NAMALWA (cell line): Measurements from ENCODE around the gene NADK.

ENCODE experiments used
- DNase-seq: peaks from one replicate; pipeline ENCODE4 v3.0.0-alpha.2; 2015; ENCODE audit warnings: low spot score

Gene NADK

DNA sequence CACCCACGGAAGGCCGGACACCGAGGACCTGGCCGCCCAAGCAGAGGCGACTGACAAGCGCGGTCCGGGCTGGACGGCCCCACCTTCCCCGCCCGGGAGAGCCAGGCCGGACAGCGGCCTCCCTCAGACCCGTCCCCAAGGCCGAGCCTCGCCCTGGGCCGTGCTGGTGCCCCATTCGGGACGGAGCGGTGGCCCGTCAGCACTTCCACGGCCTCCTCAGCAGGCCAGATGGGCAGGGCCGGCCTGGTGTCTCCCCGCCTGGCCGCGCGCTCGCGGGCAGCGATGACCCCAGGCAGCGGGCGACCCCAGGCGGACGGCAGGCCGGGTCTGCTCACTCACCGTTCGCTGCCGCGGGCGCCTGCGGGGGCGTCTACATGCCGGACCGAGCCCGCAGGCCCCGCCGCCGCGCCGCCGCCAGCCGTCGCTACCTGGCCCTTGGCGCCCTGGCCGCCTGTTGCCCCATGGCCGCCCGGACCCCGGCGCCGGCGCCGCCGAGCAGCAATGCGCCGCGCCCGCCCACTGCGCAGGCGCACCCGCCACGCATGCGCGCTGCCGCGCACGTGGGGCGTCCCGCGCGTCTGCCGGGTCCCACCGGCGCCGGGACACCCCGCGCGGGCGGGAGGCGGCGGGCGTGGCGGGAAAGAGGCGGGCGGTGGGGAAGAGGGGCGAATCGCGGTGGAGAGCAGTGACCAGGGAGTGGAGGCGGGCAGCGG is at the start of gene NADK:
Gene NADK (minus strand): TSS at position 521 of the 713 bp plus-strand sequence. CDS start 13,064 bp downstream, outside the sequence.
- DNase-seq: peak; percentile 87

DNA sequence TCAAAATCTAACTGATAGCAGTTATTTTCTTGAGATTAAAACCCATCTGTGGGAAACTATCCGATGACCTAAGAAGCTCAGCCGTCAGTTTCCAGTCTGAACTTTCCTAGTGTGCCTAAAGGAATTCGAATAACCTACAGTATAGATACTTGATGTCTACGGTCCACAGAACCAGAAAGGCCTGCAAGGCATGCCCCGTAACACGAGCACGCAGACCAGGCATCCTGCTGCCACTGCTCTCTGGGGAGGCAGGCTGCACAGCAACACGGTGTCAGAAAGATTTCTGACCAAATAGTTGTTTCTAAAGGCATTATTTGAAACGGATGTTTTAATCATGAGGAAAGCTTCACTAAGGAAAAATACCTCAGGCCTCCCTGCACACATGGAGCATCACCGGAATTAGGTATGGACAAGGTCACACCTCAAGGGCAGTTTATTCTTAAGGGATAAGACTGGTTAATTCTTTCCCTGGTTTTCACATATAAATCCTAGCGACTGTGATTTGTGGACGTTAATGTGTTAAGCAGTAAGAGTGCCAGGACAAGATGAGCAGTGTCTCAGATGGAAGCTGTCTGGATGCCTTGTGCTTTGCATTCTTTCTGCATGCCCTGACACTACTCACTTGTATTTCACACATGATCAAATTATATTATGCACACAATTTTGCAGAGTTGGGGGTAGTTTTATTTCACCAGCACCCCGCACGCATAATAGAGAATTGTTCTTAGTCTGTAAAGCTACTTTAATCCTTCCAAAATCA is 49.0 kb upstream of the NADK start:
- no peak for DNase-seq

GRCh38 chr1:1826356-1827088 is 48.3 kb upstream of the NADK start:
- DNase-seq: no peak

DNA sequence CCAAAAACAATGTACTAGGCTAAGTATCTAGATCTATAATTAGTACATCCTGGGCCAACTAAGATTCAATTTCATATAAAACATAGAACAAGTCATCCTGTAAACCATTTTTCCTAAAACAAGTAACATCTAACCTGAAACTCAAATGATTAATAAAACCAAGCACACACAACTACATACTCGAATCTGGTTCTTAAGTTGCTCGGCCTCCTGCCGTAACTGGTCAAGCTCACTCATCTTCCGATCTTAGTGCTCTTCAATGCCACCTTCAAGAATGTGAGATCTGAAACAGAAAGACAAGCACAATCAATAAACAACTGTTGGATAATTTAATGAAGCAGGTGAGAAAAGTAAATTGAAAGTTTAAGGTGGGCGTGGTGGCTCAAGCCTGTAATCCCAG is 46.9 kb upstream of the NADK start:
- no peak for DNase-seq

DNA sequence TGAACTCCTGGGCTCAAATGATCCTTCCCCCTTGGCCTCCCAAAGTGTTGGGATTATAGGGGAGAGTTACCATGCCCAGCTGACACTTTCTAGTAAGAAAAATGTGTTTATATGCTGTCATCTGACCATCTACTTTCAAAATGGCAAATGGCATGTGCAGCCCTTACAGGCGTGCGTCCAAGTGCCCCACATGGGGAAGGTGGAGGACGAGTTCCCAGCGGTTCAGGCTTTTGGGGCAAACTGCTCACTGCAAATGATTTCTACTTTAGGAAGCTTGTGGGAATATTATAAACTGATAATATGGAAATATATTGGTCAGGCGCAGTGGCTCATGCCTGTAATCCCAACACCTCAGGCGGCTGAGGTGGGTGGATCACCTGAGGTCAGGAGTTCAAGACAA is 41.5 kb upstream of the NADK start:
- DNase-seq: no peak

GRCh38 chr1:1817221-1817620 is 39.0 kb upstream of the NADK start:
- no peak for DNase-seq

DNA sequence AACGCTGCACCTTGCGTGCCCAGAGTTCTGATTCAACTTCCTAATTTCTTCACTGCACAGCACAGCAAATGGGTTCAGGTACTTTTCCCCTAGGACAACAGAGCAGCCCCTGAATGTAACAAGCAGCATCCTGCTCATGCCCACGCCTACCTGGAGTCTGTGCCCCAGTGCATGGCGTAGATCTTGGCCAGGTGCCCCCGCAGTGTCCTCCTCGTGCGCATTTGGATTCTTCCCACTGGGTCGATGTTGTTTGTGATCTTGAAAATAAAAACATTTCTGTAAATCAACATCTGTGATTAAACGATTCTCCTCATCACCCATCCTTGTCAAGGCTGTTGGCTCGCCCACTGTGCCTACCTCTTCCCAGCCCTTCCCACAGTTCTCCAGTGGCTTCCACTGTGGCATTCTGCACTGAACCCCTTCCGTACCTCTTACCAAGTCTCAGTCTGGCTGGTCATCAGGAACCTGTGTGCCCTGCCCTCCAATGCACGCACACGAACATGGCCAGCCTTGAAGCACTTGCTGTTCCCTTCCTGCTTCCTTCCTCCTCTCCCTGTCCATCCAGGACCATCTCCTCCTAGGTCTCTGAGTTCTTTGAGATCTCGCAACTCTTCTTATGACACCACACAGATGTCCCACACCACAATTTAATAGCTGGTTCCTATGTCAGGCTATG is 37.5 kb upstream of the NADK start:
- DNase-seq: no peak

DNA sequence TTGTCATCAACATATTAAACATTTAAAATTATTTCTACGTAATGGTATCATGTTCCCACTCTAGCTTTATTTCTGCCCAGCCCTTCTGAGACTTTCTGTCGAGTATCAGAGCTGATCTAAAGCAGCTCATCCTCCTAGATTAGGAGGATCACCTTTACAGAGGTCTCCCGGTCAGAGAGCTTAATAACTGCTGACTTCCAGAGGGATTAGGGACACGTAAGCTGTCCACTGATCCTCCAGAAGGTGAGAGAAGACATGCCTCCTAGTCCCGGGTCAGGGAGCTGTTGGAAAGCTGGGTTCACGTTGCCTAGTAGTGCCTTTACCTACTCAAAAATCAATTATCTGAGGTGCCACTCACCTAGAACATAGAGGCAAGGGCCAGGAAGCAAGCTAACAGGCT is 31.2 kb upstream of the NADK start:
- DNase-seq: no peak

DNA sequence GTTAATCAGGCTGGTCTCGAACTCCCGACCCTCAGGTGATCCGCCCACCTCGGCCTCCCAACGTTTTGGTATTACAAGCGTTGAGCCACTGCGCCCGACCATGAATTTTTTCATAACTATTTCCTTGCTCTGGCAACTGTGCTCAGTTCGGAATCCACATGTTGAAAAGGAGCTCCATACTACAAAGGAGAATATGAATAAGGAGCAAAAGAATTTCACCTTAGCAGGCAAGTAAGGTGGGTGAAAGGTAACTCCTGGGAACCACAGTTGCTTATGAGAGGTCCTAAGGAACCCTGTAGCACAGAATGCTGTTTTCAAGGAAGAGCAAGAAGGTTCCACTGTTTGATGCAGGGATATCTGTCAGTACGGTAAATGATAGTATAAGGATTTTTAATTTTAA is 29.9 kb upstream of the NADK start:
- no peak for DNase-seq

DNA sequence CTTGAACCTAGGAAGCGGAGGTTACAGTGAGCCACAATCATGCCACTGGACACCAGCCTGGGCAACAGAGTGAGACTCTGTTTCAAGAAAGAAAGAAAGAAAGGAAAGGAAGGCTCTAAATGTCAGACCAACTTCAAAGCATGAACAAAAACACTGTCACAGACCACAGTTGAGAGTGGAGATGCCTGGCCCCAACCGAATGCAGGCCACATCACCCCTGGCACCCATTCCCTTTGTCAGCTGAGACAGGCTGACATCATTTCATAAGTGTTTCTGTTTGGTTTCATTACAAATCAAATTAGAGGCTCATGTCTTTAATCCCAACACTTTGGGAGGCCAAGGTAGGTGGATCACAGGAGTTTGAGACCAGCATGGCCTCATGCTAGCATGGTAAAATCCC is 28.6 kb upstream of the NADK start:
- no peak for DNase-seq

DNA sequence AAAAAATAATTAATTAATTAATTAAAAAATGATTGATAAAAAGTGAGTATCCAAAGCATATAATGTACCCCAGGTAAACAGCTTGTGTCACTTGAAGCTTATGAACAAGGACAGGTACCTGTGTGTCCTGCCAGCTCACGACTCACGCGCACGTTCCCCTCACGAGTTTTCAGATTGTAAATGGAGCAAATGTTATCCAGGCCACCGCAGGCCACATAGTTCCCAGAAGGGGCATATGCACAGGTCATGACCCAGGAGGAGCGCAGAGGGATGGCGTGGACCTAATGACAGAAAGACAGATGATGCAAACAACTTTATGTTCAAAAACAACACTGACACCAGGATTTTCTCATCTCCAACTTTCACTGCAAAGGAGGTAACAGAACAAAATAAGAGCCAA is 26.0 kb upstream of the NADK start:
- no peak for DNase-seq

- DNase-seq: no peak
Observed at GRCh38 chr1:1802871-1803270, 24.6 kb upstream of the NADK start.

DNA sequence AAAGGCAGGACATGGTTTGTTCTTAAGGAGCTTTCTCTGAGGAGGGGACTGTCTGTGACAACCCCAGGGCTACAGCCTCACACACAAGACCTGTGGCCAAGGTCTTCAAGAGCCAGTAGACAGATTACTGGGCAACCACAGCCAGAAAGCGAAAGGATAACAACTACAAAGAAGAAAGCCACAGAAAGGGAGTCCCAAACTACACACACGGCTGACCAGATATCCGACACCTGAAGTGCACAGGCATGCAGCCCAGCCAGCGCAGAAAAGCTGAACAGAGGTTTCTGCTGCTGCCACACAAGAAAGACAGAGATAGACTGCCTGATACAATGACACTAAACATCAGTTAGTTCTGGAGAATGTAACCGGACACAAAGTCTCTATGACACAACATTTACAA is 21.4 kb upstream of the NADK start:
- no peak for DNase-seq

GRCh38 chr1:1797731-1798341 is 19.6 kb upstream of the NADK start:
- no peak for DNase-seq

DNA sequence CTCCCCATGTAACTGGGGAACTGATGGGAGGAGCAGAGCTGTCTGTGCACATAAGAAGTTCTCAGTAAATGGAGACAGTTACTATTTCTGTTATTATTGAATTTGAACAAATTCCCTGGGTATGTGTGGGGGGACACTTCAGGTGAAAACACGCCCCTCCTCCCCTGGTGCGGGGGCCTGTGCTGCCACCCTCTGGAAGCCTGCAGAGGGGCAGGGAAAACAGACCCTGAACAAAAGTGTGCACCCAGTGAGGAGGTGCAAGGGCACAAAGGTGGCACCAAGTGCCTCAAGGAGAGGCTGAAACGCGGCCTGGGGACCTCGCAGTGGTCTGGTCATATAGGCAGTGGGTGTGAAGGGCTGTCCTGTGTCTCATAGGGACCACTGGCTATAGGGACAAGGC is 18.2 kb upstream of the NADK start:
- DNase-seq: peak; percentile 45

DNA sequence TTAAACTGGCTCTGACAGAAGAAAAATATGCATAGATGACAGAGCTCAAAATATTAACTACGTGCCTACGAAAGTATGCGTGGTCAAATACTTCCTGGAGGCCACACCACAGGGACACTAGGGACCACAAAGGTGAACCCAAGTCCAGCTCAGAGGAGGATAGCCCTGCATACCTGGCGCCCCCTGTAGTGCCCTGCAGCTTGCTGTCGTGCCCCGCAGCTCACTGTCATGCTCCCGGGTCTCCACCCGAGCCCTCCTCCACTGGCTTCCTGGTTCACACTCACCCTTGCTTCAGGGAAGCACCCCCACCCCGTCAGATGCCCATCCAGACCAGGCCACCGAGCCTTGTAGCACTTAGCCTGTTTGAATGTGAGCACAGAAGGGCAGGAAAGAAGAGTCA is 16.7 kb upstream of the NADK start:
- no peak for DNase-seq

- DNase-seq: no peak
Observed at GRCh38 chr1:1793481-1794244, 15.4 kb upstream of the NADK start.

GRCh38 chr1:1788646-1789431 is 10.6 kb upstream of the NADK start:
- peak; percentile 58 for DNase-seq

- no peak for DNase-seq
Observed at GRCh38 chr1:1788136-1788535, 9.9 kb upstream of the NADK start.

- no peak for DNase-seq
Observed at GRCh38 chr1:1786836-1787605, 8.8 kb upstream of the NADK start.
